ENCODE data around the gene CLASP1. TPM values are rescaled to one million over a fixed set of nuclear protein-coding genes. Genes with fewer than 3 reads are reported as not detected.
"Not testable (repeated sequence)": the region's sequence is repeated elsewhere in the genome, so short reads cannot be mapped to it uniquely, and the experiment has no call there.

CLASP1 gene
- total RNA-seq, 1 experiment from 2014 or later = 28.2 TPM

- DNase-seq (ENCODE audit: low read depth in 1 of 2, low spot score in 2 of 2) = no peak
- no peaks in the 10 kb centered on the region for H3K27me3 ChIP-seq (replicated peaks)
- no peaks in the 10 kb centered on the region for H3K4me1 ChIP-seq (replicated peaks)
- peaks cover 15% of the 10 kb centered on the region for H3K9me3 ChIP-seq (replicated peaks)
- no peaks in the 10 kb centered on the region for H3K36me3 ChIP-seq
- no peak overlapping the region for H3K27ac ChIP-seq
- H3K4me3 ChIP-seq = no peak overlapping the region
Observed at GRCh38 chr2:121677855-121678254, 28.6 kb upstream of the CLASP1 start.

- H3K4me1 ChIP-seq (replicated peaks); H3K27ac ChIP-seq; H3K36me3 ChIP-seq; H3K27me3 ChIP-seq (replicated peaks); DNase-seq (ENCODE audit: low read depth in 1 of 2, low spot score in 2 of 2); H3K4me3 ChIP-seq: not testable (repeated sequence)
- H3K9me3 ChIP-seq (replicated peaks) = peaks cover 12% of the 10 kb centered on the region; the same call in 1 of the 2 replicates
Observed at GRCh38 chr2:121671621-121672020, 22.4 kb upstream of the CLASP1 start.

- Histone ChIP-seq H3K36me3 (no peaks in the 10 kb centered on the region), H3K27me3 (replicated peaks) (no peaks in the 10 kb centered on the region), H3K4me1 (replicated peaks) (no peaks in the 10 kb centered on the region), H3K9me3 (replicated peaks) (peaks cover 8% of the 10 kb centered on the region; the same call in 1 of the 2 replicates), H3K27ac (no peak overlapping the region), H3K4me3 (no peak overlapping the region)
- no peak for DNase-seq (ENCODE audit: low read depth in 1 of 2, low spot score in 2 of 2)
Observed at GRCh38 chr2:121670181-121670580, 20.9 kb upstream of the CLASP1 start.

- no peaks in the 10 kb centered on the region for H3K36me3 ChIP-seq
- peaks cover 15% of the 10 kb centered on the region for H3K4me1 ChIP-seq (replicated peaks)
Observed at GRCh38 chr2:121667618-121668017, 18.4 kb upstream of the CLASP1 start.

DNA sequence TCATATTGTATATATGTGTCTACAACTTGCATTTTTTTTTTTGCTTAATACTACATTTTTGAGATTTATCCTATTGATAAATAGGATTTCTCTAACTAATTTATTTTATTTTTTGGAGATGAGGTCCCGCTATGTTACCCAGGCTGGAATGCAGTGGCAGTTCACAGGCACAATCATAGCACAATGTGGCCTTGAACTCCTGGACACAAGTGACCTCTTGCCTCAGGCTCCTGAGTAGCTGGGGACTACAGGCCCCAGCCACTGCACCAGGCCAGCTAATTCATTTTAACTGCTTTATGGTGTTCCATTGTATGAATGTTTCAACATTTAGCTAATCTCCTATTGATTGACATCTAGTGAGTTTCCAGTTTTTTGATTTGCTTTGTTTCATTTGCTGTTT, 16.8 kb upstream of the CLASP1 start:
- Histone ChIP-seq H3K4me3 (no peak overlapping the region), H3K4me1 (replicated peaks) (peaks cover 18% of the 10 kb centered on the region), H3K27ac (no peak overlapping the region), H3K36me3 (0 out of 2 replicates have a peak, but pooled peaks cover 5% of the 10 kb centered on the region), H3K9me3 (replicated peaks) (peaks cover 3% of the 10 kb centered on the region; the same call in 1 of the 2 replicates), H3K27me3 (replicated peaks) (no peaks in the 10 kb centered on the region)
- DNase-seq (ENCODE audit: low read depth in 1 of 2, low spot score in 2 of 2) = no peak

More at GRCh38 chr2:121667618-121668017, 18.4 kb upstream of the CLASP1 start:
- Histone ChIP-seq H3K9me3 (replicated peaks) (peaks cover 3% of the 10 kb centered on the region; the same call in 1 of the 2 replicates), H3K27ac (no peak overlapping the region), H3K4me3 (no peak overlapping the region), H3K27me3 (replicated peaks) (no peaks in the 10 kb centered on the region)
- no peak for DNase-seq (ENCODE audit: low read depth in 1 of 2, low spot score in 2 of 2)

- H3K27ac ChIP-seq = no peak overlapping the region
Observed at GRCh38 chr2:121665504-121665903, 16.2 kb upstream of the CLASP1 start.

GRCh38 chr2:121664713-121665112, 15.5 kb upstream of the CLASP1 start:
- H3K9me3 ChIP-seq (replicated peaks) = no peaks in the 10 kb centered on the region
- no peaks in the 10 kb centered on the region for H3K27me3 ChIP-seq (replicated peaks)
- peaks cover 18% of the 10 kb centered on the region for H3K4me1 ChIP-seq (replicated peaks)
- H3K27ac ChIP-seq = no peak overlapping the region
- 0 out of 2 replicates have a peak, but pooled peaks cover 5% of the 10 kb centered on the region for H3K36me3 ChIP-seq
- DNase-seq (ENCODE audit: low read depth in 1 of 2, low spot score in 2 of 2) = no peak
- no peak overlapping the region for H3K4me3 ChIP-seq

More at GRCh38 chr2:121665504-121665903, 16.2 kb upstream of the CLASP1 start:
- H3K4me1 ChIP-seq (replicated peaks) = peaks cover 18% of the 10 kb centered on the region
- H3K4me3 ChIP-seq = no peak overlapping the region
- H3K27me3 ChIP-seq (replicated peaks) = no peaks in the 10 kb centered on the region
- H3K36me3 ChIP-seq = 0 out of 2 replicates have a peak, but pooled peaks cover 5% of the 10 kb centered on the region
- H3K9me3 ChIP-seq (replicated peaks) = peaks cover 3% of the 10 kb centered on the region; the same call in 1 of the 2 replicates
- no peak for DNase-seq (ENCODE audit: low read depth in 1 of 2, low spot score in 2 of 2)

DNA sequence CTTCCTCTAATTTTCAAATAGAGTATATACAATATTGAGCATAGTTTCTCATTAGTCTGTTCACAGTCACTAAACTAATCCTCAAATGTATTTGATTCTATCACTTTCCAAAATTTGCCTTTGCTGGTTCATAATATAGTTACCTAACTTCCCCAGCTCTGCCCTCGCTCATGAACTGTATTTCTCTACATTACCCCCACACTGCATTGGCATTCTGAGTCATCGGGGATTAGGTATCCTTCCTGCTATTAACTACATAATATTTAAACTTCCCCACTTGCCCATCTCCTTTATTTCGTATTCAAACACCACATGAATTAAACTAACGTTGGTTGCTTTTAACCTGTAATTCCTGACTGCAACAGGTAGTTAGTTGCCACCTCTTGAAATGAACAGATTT, 14.8 kb upstream of the CLASP1 start:
- Histone ChIP-seq H3K27me3 (replicated peaks) (no peaks in the 10 kb centered on the region), H3K27ac (no peak overlapping the region), H3K36me3 (0 out of 2 replicates have a peak, but pooled peaks cover 10% of the 10 kb centered on the region), H3K4me3 (no peak overlapping the region), H3K4me1 (replicated peaks) (peaks cover 18% of the 10 kb centered on the region), H3K9me3 (replicated peaks) (no peaks in the 10 kb centered on the region)
- DNase-seq (ENCODE audit: low read depth in 1 of 2, low spot score in 2 of 2) = no peak

DNA sequence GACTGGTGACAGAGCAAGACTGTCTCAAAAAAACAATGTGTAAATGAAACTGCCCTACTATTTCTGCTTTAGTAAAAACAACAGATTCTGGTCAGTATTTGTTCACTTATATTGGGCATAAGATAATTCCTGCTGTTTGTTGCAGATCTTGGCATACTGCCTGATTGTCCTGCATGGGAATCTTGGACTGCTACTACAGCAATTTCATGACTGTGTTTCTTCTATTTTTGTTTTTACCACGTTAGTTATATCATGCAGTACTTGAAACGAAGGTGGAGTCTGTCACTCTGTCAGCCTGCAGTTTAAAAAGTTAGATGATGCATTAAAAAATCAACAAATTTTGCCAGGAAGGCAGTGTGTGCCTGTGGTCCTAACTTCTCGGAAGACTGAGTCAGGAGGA, 14.2 kb upstream of the CLASP1 start:
- Histone ChIP-seq H3K9me3 (replicated peaks) (no peaks in the 10 kb centered on the region), H3K27me3 (replicated peaks) (no peaks in the 10 kb centered on the region), H3K27ac (no peak overlapping the region), H3K4me3 (no peak overlapping the region), H3K4me1 (replicated peaks) (peaks cover 18% of the 10 kb centered on the region), H3K36me3 (0 out of 2 replicates have a peak, but pooled peaks cover 12% of the 10 kb centered on the region)
- DNase-seq (ENCODE audit: low read depth in 1 of 2, low spot score in 2 of 2) = no peak

DNA sequence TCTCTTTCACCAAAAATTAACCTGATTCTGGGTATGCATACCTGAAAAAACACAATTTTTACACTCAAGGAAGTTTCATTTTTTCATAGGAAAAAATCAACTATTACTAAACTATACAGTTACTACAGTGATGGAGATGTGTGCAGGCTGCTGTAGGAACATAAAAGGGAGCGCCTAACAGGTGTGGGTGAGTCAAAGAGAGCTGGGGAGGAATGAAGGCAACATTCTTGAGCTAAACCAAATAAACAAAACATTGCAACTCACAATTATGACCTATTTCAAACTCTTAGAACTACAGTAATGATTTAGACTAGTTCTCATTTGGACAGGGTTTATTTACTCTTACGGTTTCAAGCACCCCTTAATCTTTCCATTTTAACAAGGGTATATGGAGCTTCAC, 13.4 kb upstream of the CLASP1 start:
- DNase-seq (ENCODE audit: low read depth in 1 of 2, low spot score in 2 of 2) = peak in 1 of 2 experiments; percentile 7
- Histone ChIP-seq H3K4me1 (replicated peaks) (peaks cover 18% of the 10 kb centered on the region), H3K27ac (no peak overlapping the region), H3K4me3 (no peak overlapping the region), H3K27me3 (replicated peaks) (no peaks in the 10 kb centered on the region), H3K36me3 (0 out of 2 replicates have a peak, but pooled peaks cover 12% of the 10 kb centered on the region), H3K9me3 (replicated peaks) (no peaks in the 10 kb centered on the region)

DNA sequence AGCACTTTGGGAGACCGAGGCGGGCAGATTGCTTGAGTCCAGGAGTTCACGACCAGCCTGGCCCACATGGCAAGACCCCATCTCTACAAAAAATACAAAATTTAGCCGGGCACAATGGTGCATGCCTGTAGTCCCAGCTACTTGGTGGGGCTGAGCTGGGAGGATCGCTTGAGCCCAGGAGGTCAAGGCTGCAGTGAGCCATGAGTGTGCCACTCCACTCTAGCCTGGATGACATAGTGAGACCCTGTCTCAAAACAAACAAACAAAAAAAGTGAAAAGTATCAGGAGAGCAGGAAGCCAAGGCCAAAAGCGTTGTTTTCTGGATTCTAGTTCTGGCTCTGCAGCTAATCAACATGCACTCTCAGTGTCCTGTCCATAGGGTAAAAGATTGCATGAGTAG, 10.7 kb upstream of the CLASP1 start:
- Histone ChIP-seq H3K4me1 (replicated peaks) (peaks cover 18% of the 10 kb centered on the region), H3K4me3 (no peak overlapping the region), H3K36me3 (0 out of 2 replicates have a peak, but pooled peaks cover 12% of the 10 kb centered on the region), H3K27ac (no peak overlapping the region), H3K9me3 (replicated peaks) (no peaks in the 10 kb centered on the region), H3K27me3 (replicated peaks) (no peaks in the 10 kb centered on the region)
- DNase-seq (ENCODE audit: low read depth in 1 of 2, low spot score in 2 of 2) = no peak

DNA sequence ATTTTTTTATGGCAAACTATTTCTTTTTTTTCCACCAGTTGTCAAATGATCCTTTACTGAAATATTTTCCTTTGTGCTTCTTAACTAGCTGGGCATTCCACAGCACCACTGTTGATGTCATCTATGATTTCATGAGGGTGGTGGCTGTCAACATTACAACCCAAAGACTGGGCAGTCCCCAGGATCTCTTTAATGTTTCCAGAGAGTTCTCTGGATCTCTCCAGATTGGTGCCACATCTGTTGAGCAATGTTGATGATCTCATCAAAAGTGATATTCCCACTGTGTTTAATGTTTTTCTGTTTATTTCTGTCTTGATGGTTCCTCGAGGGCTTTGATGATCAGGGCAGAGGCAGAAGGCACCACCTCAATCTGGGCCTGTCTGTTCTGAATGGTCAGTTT, 9.1 kb upstream of the CLASP1 start:
- not testable (repeated sequence) for H3K27me3 ChIP-seq (replicated peaks); H3K9me3 ChIP-seq (replicated peaks); H3K4me3 ChIP-seq; H3K27ac ChIP-seq; DNase-seq (ENCODE audit: low read depth in 1 of 2, low spot score in 2 of 2)
- H3K4me1 ChIP-seq (replicated peaks) = peaks cover 11% of the 10 kb centered on the region
- H3K36me3 ChIP-seq = 0 out of 2 replicates have a peak, but pooled peaks cover 12% of the 10 kb centered on the region

GRCh38 chr2:121653035-121653434, 3.8 kb upstream of the CLASP1 start:
- no peak overlapping the region for H3K4me3 ChIP-seq

GRCh38 chr2:121650315-121650930, 1.2 kb upstream of the CLASP1 start:
- peak in 1 of 2 experiments; percentile 38 for DNase-seq (ENCODE audit: low read depth in 1 of 2, low spot score in 2 of 2)

More at GRCh38 chr2:121653035-121653434, 3.8 kb upstream of the CLASP1 start:
- no peak for DNase-seq (ENCODE audit: low read depth in 1 of 2, low spot score in 2 of 2)
- H3K27ac ChIP-seq = no peak overlapping the region
- H3K9me3 ChIP-seq (replicated peaks) = no peaks in the 10 kb centered on the region
- no peaks in the 10 kb centered on the region for H3K27me3 ChIP-seq (replicated peaks)
- H3K4me1 ChIP-seq (replicated peaks) = peaks cover 11% of the 10 kb centered on the region
- peaks cover 28% of the 10 kb centered on the region for H3K36me3 ChIP-seq

More at GRCh38 chr2:121650315-121650930, 1.2 kb upstream of the CLASP1 start:
- Histone ChIP-seq H3K9me3 (replicated peaks) (no peaks in the 10 kb centered on the region), H3K27ac (peak overlapping the region; percentile 84), H3K4me1 (replicated peaks) (peaks cover 21% of the 10 kb centered on the region), H3K36me3 (peaks cover 28% of the 10 kb centered on the region), H3K4me3 (peak overlapping the region; percentile 80), H3K27me3 (replicated peaks) (no peaks in the 10 kb centered on the region)

All from SJSA1 (cell line).